DND-41 (cell line): ENCODE data around the gene MEG3.

ENCODE experiments used
- ATAC-seq: fragments of 200-7000 bp; cut with Tn5 transposase; 3 replicates; pipeline ENCODE4 v1.9.1; 2021; ENCODE audit warnings: low read depth; ENCODE audit not compliant: insufficient read depth
- DNase-seq: peaks from one replicate; pipeline ENCODE4 v3.0.0-alpha.2; 2020
- H2AFZ ChIP-seq: 2 replicates; pipeline ENCODE4 v1.6.0; 2012; ENCODE audit warnings: low read depth, low read length
- H3K27ac ChIP-seq: 2 replicates; pipeline ENCODE4 v1.5.1; 2012; ENCODE audit warnings: low read length, inconsistent platforms
- H3K27me3 ChIP-seq: fragments of 200-600 bp; sonication (generic); 2 replicates; pipeline ENCODE4 v1.6.0; 2012; ENCODE audit warnings: low read length, mild to moderate bottlenecking, inconsistent platforms; ENCODE audit not compliant: insufficient read depth, poor library complexity
- H3K36me3 ChIP-seq: 2 replicates; pipeline ENCODE4 v1.5.1; 2012; ENCODE audit warnings: low read length, inconsistent platforms; ENCODE audit not compliant: insufficient read depth
- H3K4me1 ChIP-seq: 2 replicates; pipeline ENCODE4 v1.5.1; 2012; ENCODE audit warnings: mild to moderate bottlenecking, low read length; ENCODE audit not compliant: insufficient read depth
- H3K4me2 ChIP-seq: 2 replicates; pipeline ENCODE4 v1.6.0; 2012; ENCODE audit warnings: mild to moderate bottlenecking, moderate library complexity, low read length, inconsistent platforms; ENCODE audit not compliant: insufficient read depth
- H3K4me3 ChIP-seq, 2 experiments: fragments of 200-600 bp in 1 of 2; shearing (Covaris generic) in 1 of 2; 2 replicates each; pipeline ENCODE4 v1.5.1; 2012 to 2016; ENCODE audit warnings: inconsistent platforms in 2 of 2, low read length in 2 of 2, mild to moderate bottlenecking in 2 of 2, low read depth in 1 of 2, moderate library complexity in 1 of 2
- H3K79me2 ChIP-seq: 2 replicates; pipeline ENCODE4 v1.6.0; 2012; ENCODE audit warnings: low read length, inconsistent platforms; ENCODE audit not compliant: insufficient read depth
- H3K9ac ChIP-seq: 2 replicates; pipeline ENCODE4 v1.6.0; 2012; ENCODE audit warnings: low read depth, mild to moderate bottlenecking, inconsistent platforms, low read length, moderate library complexity
- H3K9me3 ChIP-seq: 2 replicates; pipeline ENCODE4 v1.5.1; 2012; ENCODE audit warnings: low read length, moderate library complexity, mild to moderate bottlenecking, inconsistent platforms; ENCODE audit not compliant: insufficient read depth, severe bottlenecking
- H4K20me1 ChIP-seq: 2 replicates; pipeline ENCODE4 v1.6.0; 2012; ENCODE audit warnings: low read length; ENCODE audit not compliant: insufficient read depth
- CTCF ChIP-seq: IDR thresholded peaks from 2 replicates; pipeline ENCODE4 v1.5.1; 2012; ENCODE audit warnings: borderline replicate concordance, low read length, moderate library complexity, mild to moderate bottlenecking; ENCODE audit not compliant: poor library complexity, severe bottlenecking; ENCODE audit errors: extremely low read depth
- EZH2 ChIP-seq: IDR thresholded peaks from 3 replicates; pipeline ENCODE4 v1.6.1; 2012; ENCODE audit warnings: borderline replicate concordance, low read depth, mild to moderate bottlenecking, moderate library complexity, low read length, inconsistent platforms; ENCODE audit not compliant: severe bottlenecking

Gene MEG3

GRCh38 chr14:100874411-100875091, 48.6 kb downstream of the MEG3 start:
- H3K79me2 ChIP-seq, result no peaks in the 10 kb centered on the region
- no peak for TF ChIP-seq EZH2
- TF ChIP-seq CTCF, result no peak
- H3K4me1 ChIP-seq, result no peaks in the 10 kb centered on the region
- H3K4me3 ChIP-seq, result no peak overlapping the region
- H3K27me3 ChIP-seq, result no peaks in the 10 kb centered on the region
- H3K4me2 ChIP-seq, result no peak overlapping the region
- H3K27ac ChIP-seq, result no peak overlapping the region
- H3K9me3 ChIP-seq, result no peaks in the 10 kb centered on the region
- ATAC-seq, result no peak
- H3K9ac ChIP-seq, result no peak overlapping the region
- H4K20me1 ChIP-seq, result no peaks in the 10 kb centered on the region
- no peaks in the 10 kb centered on the region for H3K36me3 ChIP-seq
- DNase-seq, result no peak
- H2AFZ ChIP-seq, result no peak overlapping the region

- no peak overlapping the region for H3K4me2 ChIP-seq
- DNase-seq (no peak), ATAC-seq (no peak)
- no peaks in the 10 kb centered on the region for H4K20me1 ChIP-seq
- no peak overlapping the region for H2AFZ ChIP-seq
- H3K79me2 ChIP-seq, result no peaks in the 10 kb centered on the region
- no peaks in the 10 kb centered on the region for H3K27me3 ChIP-seq
- no peak overlapping the region for H3K4me3 ChIP-seq
- no peak overlapping the region for H3K27ac ChIP-seq
- H3K36me3 ChIP-seq, result no peaks in the 10 kb centered on the region
- no peak overlapping the region for H3K9ac ChIP-seq
- no peaks in the 10 kb centered on the region for H3K4me1 ChIP-seq
- H3K9me3 ChIP-seq, result no peaks in the 10 kb centered on the region
- TF ChIP-seq EZH2, result no peak
- TF ChIP-seq CTCF, result no peak
Measured at GRCh38 chr14:100875126-100875525, 49.2 kb downstream of the MEG3 start.

GRCh38 chr14:100875861-100876590, 50.1 kb downstream of the MEG3 start:
- ATAC-seq, result no peak

More at GRCh38 chr14:100875861-100876590, 50.1 kb downstream of the MEG3 start:
- no peak for DNase-seq
- TF ChIP-seq CTCF (no peak), EZH2 (no peak)
- Histone ChIP-seq H3K4me1 (no peaks in the 10 kb centered on the region), H3K79me2 (no peaks in the 10 kb centered on the region), H3K36me3 (no peaks in the 10 kb centered on the region), H2AFZ (no peak overlapping the region), H3K4me3 (no peak overlapping the region), H4K20me1 (no peaks in the 10 kb centered on the region), H3K4me2 (no peak overlapping the region), H3K27me3 (no peaks in the 10 kb centered on the region), H3K27ac (no peak overlapping the region), H3K9me3 (no peaks in the 10 kb centered on the region), H3K9ac (no peak overlapping the region)
